DLD1 (cell line): ENCODE data around the gene PTGES.

Source experiments
- in situ Hi-C: cut with HindIII; loops from 2 replicates; pipeline ENCODE4 v1.10.0; 2017; ENCODE audit warnings: low sequenced_read_pairs

The PTGES gene

GRCh38 chr9:129720865-129721545 is 31.8 kb downstream of the PTGES start:
- in situ Hi-C loops = no loop called here

- in situ Hi-C loops = no loop called here
Observed at GRCh38 chr9:129720181-129720864, 32.5 kb downstream of the PTGES start.

GRCh38 chr9:129719135-129719534 is 33.7 kb downstream of the PTGES start:
- in situ Hi-C loops = no loop called here

- in situ Hi-C loops = no loop called here
Observed at GRCh38 chr9:129718647-129719046, 34.2 kb downstream of the PTGES start.

- in situ Hi-C loops = no loop called here
Observed at GRCh38 chr9:129717991-129718390, 34.9 kb downstream of the PTGES start.

GRCh38 chr9:129716091-129716490 is 36.8 kb downstream of the PTGES start:
- in situ Hi-C loops = no loop called here

- in situ Hi-C loops = no loop called here
Observed at GRCh38 chr9:129714511-129715061, 38.3 kb downstream of the PTGES start.

- in situ Hi-C loops = no loop called here
Observed at GRCh38 chr9:129713402-129713679, 39.5 kb downstream of the PTGES start.

- in situ Hi-C loops = no loop called here
Observed at GRCh38 chr9:129712634-129713401, 40.0 kb downstream of the PTGES start.

GRCh38 chr9:129710169-129710453 is 42.7 kb downstream of the PTGES start:
- in situ Hi-C loops = no loop called here

GRCh38 chr9:129709438-129710168 is 43.2 kb downstream of the PTGES start:
- in situ Hi-C loops = no loop called here

- in situ Hi-C loops = no loop called here
Observed at GRCh38 chr9:129708793-129709192, 44.0 kb downstream of the PTGES start.

- in situ Hi-C loops = no loop called here
Observed at GRCh38 chr9:129704807-129705206, 48.0 kb downstream of the PTGES start.

- in situ Hi-C loops = no loop called here
Observed at GRCh38 chr9:129703667-129704355, 49.0 kb downstream of the PTGES start.

GRCh38 chr9:129702589-129703520 is 50.0 kb downstream of the PTGES start:
- in situ Hi-C loops = no loop called here

GRCh38 chr9:129701549-129701948 is 51.3 kb downstream of the PTGES start:
- in situ Hi-C loops = no loop called here

GRCh38 chr9:129701054-129701453 is 51.8 kb downstream of the PTGES start:
- in situ Hi-C loops = no loop called here

- in situ Hi-C loops = loop anchor here (10.0 kb wide), 1 partner anchor 154 kb away; no protein-coding TSS in a partner anchor
Observed at GRCh38 chr9:129698254-129698757, 54.5 kb downstream of the PTGES start.

- in situ Hi-C loops = loop anchor here (10.0 kb wide), 1 partner anchor 153 kb away; no protein-coding TSS in a partner anchor
Observed at GRCh38 chr9:129697656-129698253, 55.1 kb downstream of the PTGES start.
